ENCODE results near the gene HIF1AN.

The HIF1AN gene

DNA sequence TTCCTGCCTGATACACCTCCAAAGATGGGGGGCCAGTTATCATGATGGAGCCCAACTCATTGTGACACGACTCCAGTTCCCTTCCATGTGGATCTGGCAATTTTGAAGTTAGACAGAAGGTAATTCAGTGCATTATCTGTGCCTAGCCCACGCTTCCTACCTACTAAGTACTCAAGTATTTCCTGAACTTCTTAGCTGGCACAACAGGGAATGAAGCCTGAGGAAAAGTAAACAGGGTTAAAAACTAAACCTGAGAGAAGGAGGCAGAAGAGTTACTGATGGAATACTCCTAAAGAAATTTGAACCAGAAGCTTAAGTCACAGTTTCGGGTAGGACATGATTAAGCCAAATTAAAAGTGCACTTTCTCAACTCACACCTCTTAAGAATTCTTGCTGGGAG is 14.9 kb upstream of the HIF1AN start:
- no peak for DNase-seq (ENCODE audit: extremely low read depth in 1 of 2, low read depth in 1 of 2)

DNA sequence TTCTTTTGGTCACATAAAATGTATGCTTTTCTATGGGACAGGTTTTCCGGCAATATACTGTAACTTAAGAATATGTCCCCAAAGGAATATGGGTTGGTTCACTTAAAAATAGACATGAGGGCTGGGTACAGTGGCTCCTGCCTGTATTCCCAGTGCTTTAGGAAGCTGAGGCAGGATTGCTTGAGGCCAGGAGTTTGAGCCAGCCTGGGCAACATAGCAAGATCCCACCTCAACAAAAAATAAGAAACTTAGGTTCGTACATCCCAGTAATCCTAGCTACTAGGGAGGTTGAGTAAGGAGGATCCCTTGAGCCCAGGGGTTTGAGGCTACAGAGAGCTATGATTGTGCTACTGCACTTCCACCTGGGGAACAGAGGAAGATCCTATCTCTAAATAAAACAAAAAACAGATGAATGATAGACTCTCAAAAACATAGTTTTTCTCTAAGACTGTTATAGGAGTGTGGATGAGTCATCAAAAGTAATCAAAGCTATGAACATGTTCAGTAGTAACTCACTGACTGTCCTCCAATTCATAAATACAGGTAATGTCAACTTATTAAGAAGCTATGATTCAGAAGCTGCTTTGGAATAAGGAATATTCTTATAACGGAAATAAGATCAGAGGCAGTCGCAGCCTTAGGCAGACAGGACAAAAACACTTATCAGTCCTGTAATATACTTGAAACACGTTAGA is 13.5 kb upstream of the HIF1AN start:
- DNase-seq (ENCODE audit: extremely low read depth in 1 of 2, low read depth in 1 of 2) = no peak

DNA sequence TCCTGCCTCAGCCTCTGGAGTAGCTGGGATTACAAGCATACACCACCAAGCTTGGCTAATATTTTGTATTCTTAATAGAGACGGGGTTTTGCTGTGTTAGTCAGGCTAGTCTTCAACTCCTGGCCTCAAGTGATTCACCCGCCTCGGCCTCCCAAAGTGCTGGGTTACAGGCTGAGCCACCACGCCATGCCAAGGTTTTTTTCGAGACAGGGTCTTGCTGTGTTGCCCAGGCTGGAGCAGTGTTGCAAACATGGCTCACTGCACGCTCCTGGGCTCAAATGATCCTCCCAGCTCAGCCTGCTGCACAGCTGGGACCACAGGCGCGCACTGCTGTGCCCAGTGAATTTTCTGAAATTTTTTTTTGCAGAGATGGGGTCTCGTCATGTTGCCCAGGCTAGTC is 12.8 kb upstream of the HIF1AN start:
- no peak for DNase-seq (ENCODE audit: extremely low read depth in 1 of 2, low read depth in 1 of 2)

DNA sequence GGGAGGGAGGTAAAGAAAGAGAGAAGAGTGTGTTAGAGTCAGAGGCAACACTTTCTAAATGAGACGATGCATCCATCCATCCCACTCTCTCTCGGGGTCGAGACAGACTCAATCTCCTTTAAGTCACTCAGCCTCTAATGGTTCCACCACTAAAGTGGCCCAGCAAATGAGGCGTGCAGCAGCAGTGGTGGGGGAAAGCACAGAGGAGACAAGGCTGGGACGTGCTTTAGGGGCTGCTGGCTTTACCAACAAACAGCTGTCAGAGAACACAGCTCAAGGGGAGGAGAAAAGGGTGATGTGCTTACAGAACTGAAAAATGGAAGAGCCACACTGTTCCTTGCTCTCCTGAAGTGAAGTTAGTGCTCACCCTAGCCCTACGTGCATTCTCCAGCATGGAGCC is 11.5 kb upstream of the HIF1AN start:
- no peak for DNase-seq (ENCODE audit: extremely low read depth in 1 of 2, low read depth in 1 of 2)

DNA sequence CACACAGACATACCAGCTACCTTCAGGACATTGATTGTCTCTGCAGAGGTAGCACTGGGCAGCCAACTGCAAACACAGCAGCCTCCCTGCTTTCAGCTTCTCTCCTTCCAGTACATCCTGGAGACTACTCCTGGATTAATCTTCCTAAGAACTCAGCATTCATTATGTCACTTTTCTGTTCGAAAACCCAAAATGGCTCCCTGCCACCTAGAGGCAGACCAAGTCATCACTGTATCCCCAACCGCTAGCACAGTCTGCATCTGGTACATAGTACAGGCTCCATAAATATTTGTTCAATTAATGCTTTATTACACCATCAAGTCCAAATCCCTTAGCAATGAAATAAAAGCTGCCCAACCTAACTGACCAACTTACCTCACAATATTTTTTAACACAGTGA is 11.1 kb upstream of the HIF1AN start:
- no peak for DNase-seq (ENCODE audit: extremely low read depth in 1 of 2, low read depth in 1 of 2)

DNA sequence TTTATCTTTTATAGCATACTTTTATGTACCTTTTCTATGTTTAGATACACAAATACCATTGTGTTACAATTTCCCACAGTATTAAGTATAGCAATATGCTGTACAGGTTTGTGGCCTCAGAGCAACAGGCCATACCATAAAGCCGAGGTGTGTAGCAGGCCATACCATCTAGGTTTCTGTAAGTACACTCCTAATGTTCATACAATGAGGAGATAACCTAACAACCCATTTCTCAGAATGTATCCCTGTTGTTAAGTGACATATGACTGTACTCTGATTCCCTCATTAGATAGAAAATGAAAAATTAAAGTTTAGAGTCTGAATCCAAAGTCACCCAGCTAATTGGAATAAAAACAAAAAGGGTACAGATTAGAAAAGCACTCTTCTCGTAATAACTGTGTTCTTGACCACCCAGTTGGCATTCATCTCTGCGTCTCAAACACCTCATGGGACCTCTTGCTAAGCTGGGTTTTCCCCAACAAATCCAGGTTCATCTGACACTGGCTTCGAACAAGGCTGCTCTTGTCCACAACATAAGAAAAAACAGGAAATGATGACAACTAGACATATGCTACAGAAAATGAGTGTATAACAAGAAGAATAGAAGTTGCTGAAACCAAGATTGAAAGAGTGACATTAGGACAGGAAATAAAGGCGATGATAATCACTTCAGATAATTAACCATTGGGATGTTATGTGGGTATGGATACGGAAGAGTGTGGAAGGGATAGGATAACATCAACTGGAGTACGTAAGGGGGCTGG is 7.4 kb upstream of the HIF1AN start:
- DNase-seq (ENCODE audit: extremely low read depth in 1 of 2, low read depth in 1 of 2) = no peak

DNA sequence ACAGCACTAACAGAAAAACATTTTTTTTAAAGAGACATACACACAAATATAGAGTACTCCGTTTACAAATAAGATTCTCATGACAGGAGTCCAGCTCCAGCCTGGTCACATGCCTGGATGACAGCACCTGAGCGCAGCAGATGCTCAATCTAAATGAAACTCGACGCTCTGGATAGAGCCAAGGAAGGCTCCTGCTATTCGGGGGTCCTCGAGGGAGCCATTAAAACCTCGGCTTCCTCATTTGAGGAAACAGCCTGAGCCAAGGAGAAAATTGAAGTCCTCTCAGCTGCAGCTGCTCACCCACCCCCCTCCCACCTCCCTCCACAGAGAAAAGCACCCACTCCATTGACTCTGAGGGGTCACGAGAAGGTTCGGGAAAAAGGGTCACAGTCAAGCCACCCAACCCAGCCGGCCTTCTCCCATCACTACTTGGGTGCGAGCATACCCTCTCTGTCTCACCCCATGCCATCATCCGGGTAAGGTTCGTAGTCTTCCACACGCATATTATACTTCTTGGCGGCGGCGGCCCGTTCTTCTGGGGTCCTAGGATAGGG is 6.7 kb upstream of the HIF1AN start:
- DNase-seq (ENCODE audit: extremely low read depth in 1 of 2, low read depth in 1 of 2) = no peak

DNA sequence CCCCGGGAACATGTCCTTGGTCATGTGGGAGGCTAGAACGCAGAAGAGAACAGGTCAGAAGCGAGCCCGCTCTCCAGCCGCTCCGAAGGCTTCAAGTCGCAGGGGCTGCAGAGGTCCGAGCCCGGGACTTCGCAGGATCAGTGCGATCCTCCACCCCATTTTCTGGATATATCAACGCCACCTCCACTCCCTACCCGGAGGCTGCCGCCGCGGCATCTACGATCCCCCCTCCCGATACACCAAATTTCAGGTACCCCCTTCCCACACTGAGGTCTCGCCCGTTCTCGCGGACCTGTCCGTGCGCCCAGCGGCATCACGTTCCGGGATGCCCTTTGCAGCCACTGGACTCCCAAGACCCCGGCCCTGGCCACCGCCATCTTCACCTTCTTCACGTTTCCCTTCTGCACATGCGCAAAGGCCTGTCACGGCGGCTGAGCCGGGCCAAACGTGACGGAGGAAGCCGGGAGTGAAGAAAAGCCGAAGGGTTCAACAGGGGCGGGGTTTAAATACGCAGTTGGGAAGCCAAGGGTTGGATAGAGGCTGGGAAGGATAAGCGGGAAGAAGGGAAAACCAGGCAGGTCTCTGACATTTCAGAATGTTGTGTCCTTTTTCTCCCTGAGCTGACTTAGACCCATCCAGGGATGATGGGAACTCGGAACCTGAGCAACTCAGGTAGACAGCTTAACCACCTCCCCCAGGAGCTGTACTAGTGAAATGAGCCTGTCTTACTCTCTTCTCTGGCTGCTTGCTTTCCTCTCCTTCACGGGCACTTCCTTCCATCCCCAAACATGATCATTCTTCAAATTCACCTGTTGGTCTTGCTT is 6.1 kb upstream of the HIF1AN start, which contains the start of gene NDUFB8:
Gene NDUFB8, minus strand, starts transcription at position 397 of the 824 bp plus-strand sequence. Its CDS starts 20 bp downstream, at position 377.
- DNase-seq (ENCODE audit: extremely low read depth in 1 of 2, low read depth in 1 of 2) = peak; percentile 67 to 78

DNA sequence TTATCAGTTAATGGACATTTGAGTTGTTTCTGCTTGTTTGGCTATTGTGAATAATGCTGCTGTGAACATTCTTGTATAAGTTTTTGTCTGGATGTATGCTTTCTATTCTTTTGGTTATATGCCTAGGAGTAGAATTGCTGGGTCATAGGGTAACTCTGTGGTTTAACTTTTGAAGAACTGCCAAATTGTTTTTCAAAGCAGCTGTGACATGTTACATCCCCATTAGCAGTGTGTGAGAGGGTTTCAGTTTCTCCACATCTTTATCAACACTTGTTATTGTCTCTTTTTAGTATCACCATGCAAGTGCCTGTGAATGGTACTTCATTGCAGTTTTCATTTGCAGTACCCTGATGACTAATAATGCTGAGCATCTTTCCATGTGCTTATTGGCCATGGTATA is 4.0 kb upstream of the HIF1AN start:
- no peak for DNase-seq (ENCODE audit: extremely low read depth in 1 of 2, low read depth in 1 of 2)

DNA sequence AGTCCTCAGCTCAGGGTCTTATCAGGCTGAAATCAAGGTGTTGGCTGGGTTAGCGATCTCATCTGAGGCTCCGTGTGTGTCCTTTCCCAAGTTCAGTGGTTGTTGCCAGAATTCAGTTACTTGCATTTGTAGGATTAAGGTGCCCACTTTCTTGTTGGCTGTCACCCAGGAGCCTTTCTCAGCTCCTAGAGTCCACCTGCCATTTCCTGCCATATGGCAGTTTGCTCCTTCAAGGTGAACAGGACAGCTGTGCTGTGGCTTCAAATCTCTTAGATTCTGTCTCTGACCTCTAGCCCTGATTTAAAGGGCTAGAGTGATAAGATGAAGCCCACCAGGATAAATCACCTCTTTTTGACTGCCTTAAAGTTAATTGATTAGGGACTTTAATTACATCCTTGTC is 1.0 kb upstream of the HIF1AN start:
- DNase-seq (ENCODE audit: extremely low read depth in 1 of 2, low read depth in 1 of 2) = no peak

DNA sequence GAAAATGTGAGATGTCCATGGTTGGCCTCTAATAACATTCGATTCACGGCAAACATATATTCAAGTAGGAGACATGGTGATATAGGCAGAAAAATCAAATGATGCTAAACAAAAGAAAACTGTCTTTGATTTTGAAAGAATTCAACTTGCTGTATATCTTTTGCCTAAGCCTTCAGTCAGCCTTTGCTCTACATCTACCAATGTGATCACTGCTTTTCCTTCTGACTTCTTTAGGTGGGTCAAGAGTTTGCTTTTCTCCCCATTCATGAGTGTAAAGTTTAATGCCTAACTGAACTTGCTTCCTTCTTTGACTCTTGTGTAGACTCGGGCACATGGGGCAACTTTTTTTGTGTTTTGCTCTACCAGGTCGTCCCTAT is 417 bp upstream of the HIF1AN start:
- no peak for DNase-seq (ENCODE audit: extremely low read depth in 1 of 2, low read depth in 1 of 2)

DNA sequence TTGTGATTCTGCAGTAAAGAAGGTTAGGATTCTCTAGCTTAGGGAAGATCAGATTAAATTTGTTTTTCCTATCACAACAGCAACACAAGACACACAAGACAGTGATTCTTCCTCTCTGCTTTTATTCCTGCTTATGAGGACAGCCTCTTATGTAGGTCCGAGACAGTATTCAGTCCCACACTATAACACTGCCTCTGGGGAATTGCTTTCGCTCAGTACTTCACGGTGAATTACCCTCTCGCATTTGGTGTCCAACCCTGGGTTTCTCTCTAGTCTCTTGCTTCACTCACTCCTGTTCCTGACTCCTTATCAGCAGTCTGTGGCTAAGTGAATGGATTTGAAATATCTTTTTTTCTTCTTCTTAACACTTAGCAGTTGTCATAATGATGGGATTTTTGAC is 1.7 kb downstream of the HIF1AN start:
- DNase-seq (ENCODE audit: extremely low read depth in 1 of 2, low read depth in 1 of 2) = no peak

DNA sequence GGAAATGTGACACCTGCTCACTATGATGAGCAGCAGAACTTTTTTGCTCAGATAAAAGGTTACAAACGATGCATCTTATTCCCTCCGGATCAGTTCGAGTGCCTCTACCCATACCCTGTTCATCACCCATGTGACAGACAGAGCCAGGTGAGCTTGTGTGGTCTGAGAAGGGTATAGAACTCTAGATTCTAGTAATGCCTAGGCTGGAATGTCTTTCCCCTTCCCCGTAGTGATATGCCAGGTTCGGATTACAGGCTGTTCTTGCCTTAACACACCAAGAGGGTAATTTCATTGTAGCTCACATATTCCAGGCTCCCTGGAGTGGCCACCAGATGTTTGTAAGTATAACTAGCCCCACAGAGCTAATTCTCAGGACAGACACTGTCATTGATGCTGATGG is 9.2 kb downstream of the HIF1AN start:
- DNase-seq (ENCODE audit: extremely low read depth in 1 of 2, low read depth in 1 of 2) = no peak

DNA sequence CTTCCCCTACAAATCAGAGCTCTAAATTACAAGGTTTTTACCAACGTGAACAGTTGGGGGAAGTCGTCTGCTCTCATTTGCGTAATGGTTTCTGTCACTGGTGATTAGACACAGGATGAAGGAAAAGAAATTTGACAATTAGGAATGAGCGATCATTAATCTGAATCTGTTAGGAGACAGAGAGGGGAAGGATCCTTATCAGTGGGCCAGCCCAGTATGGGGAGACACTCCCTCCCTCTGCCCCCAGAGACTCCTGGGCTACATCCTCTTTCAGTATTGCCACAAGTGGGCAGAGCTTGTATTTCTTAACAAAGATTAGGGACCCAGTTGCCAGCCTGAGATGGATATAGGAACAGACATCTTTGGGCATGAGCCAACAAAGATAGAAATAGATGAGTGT is 15.5 kb downstream of the HIF1AN start:
- DNase-seq (ENCODE audit: extremely low read depth in 1 of 2, low read depth in 1 of 2) = no peak

DNA sequence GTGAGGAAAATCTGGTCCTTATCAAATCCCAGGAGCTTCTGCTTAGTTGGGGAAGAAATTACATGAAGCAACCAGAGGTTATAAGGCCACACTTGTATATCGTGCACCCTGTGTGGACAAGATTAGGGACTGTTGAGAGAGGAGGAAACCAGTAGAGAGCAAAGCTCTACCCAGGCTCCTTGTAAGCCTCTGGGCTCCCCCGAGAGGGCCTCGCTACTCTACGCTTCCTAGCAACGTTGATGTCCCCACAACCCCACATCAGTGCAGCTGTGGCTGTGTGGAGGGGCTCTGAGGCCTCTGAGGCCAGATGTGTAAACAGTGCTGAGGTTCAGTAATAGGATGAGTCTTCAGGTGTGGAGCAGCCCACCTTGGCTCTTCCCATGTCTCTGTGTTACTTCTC is 16.0 kb downstream of the HIF1AN start:
- no peak for DNase-seq (ENCODE audit: extremely low read depth in 1 of 2, low read depth in 1 of 2)

DNA sequence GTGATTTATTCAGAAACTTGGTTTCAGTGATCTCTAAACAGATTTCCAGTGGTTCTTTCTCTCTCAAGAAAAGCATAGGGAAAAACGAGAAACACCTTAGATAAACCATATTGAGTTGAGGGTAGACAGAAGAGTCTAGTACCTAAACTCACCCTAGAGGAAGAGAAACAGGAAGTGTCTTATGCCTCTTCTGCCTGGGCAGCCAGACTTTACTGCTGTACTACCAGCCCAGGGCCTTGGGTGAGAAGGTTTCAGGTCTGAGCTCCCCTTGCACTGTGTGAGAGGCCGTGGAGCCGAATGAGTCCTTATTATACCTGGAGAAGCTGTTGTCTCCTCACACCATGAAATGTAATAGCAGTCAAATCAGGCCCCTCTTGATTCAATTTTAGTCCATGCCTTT is 18.2 kb downstream of the HIF1AN start:
- DNase-seq (ENCODE audit: extremely low read depth in 1 of 2, low read depth in 1 of 2) = no peak

DNA sequence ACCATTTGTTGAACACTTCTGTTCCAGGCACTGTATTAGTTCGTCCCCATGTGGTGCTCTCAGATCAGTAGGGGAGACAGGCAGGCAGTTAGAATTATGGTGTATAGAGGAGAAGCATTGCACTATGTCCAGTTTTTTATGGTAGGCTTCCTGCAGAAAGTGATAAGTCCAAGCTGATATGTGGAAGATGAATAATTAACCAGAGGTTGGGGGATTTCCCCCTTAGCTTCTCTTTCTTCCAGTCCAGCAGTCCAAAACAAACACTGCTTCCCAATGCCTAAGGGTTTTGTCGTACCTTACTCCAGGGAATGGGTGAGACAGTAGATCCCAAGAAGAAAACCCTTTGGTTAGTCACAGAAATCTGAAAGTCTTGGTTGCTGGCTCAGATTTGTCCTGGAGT is 19.2 kb downstream of the HIF1AN start:
- DNase-seq (ENCODE audit: extremely low read depth in 1 of 2, low read depth in 1 of 2) = no peak

DNA sequence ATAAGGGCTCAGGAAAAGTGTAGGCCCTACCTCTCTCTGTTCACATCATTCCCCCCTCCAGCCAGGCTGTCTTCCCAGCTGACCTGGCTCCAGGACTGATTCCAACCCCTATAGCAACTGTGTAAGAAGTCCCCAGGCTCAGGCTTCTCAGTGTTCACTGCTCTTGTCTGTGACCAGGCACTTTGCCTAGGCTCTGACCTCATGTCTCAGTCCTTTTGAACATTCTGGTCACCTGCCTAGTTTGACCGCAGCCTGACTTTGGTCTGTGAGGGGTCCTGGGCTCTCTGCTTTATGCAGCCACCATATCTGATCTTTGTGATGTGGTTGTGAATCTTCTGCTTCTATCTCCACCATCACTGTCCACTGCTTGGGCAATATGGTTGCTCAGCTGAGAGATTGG is 24.5 kb downstream of the HIF1AN start:
- no peak for DNase-seq (ENCODE audit: extremely low read depth in 1 of 2, low read depth in 1 of 2)

DNA sequence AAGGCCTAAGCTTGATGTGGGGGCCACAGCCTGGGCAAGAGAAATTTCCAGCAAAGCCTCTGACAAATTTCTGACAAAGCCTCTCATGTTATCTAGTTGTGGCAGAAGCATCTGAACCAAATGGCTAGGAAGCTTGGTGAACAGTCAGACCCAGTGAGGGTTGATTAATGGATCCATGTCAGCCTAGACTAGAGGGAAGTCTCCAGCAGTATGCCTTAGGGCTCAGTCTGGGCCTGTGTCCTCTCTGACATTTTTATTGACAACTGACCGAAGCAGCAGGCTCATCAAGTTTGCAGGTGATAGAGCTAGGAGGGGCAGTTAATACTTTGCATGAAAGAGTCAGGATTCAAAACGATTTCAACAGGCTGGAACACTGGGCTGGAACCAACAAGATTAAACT is 25.3 kb downstream of the HIF1AN start:
- no peak for DNase-seq (ENCODE audit: extremely low read depth in 1 of 2, low read depth in 1 of 2)

DNA sequence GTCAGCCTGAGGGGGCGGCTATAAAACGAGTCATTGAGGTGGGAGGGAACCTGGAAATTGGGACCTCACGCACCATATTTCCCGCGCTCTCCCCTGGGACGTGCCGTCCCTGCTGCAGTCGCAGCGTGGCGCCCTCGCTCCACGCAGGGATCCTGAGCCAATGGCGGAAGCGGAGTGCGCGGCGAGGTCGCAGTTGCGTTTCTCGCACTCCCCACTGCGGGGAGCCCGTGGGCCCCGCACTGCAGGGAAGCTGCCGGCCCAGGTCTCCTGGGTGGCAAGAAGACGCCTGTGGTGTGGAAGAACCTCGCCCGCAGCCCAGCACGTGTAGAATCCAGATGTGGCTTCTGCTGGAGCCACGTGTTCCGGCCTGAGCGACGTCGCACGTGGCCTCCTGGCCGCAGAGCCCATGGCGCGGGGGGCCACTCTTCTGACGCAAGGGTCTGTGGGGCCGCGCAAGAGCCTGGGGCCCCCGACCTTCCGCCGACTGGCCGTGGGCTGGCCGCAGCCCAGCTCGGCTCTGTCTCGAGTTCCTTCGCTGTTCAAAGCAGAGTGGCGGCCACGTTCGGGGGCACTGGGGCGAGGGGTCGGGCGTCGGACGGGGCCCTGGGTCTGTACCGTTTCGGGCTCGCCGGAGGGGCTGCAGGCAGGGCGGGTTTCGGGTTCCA is 26.4 kb downstream of the HIF1AN start:
- peak; percentile 38 to 55 for DNase-seq (ENCODE audit: extremely low read depth in 1 of 2, low read depth in 1 of 2)
